ENCODE measurements around the gene FGF14.

Gene FGF14

DNA sequence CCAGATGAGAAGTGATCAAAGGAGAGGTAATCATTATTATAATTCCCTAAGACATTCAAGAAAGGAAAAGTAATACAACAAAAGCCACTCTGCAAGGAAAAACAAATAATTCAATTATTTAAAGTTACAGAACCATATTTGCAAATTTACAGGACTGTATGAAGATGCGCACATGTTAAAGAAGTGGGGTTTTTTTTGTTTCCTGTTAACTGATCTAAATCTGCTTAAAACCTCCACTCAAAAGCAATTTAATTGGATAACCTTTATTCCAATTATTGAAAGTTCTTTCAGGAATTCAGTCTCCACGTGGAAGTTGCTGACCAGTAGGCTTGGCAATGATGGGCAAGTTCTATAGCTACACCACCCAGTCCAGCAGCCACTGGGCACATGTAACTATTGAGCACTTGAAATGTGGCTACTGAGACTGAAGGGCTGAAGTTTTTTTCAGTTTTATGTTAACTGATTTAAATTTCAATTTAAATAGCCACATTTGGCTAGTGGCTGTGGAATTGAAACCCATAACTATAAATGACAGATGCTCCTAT lies 232.3 kb downstream of the FGF14 start:
- no peaks in the 10 kb centered on the region for H3K27me3 ChIP-seq (ENCODE audit: low read depth, low read length)
- no peak overlapping the region for H3K9ac ChIP-seq (ENCODE audit: low read length)
- no peaks in the 10 kb centered on the region for H3K4me1 ChIP-seq (ENCODE audit: low read length)
- H3K4me3 ChIP-seq (ENCODE audit: low read length) = no peak overlapping the region
- H2AFZ ChIP-seq (ENCODE audit: low read depth, low read length) = no peak overlapping the region
- no peak overlapping the region for H3K27ac ChIP-seq (ENCODE audit: low read length)
- no peaks in the 10 kb centered on the region for H3K79me2 ChIP-seq (ENCODE audit: low read length)
- H3K4me2 ChIP-seq (ENCODE audit: low read length) = no peak overlapping the region
- no peak for TF ChIP-seq EZH2phosphoT487 (IDR thresholded peaks at IDR 0.05; ENCODE audit: low read depth)
- TF ChIP-seq, protein P1, sequence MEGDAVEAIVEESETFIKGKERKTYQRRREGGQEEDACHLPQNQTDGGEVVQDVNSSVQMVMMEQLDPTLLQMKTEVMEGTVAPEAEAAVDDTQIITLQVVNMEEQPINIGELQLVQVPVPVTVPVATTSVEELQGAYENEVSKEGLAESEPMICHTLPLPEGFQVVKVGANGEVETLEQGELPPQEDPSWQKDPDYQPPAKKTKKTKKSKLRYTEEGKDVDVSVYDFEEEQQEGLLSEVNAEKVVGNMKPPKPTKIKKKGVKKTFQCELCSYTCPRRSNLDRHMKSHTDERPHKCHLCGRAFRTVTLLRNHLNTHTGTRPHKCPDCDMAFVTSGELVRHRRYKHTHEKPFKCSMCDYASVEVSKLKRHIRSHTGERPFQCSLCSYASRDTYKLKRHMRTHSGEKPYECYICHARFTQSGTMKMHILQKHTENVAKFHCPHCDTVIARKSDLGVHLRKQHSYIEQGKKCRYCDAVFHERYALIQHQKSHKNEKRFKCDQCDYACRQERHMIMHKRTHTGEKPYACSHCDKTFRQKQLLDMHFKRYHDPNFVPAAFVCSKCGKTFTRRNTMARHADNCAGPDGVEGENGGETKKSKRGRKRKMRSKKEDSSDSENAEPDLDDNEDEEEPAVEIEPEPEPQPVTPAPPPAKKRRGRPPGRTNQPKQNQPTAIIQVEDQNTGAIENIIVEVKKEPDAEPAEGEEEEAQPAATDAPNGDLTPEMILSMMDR (IDR thresholded peaks at IDR 0.05; ENCODE audit: low read depth, low read length) = no peak
- no peaks in the 10 kb centered on the region for H3K36me3 ChIP-seq (replicated peaks; ENCODE audit: low read depth, low read length)
- H3K9me3 ChIP-seq (ENCODE audit: insufficient read depth, low read length) = no peaks in the 10 kb centered on the region
- H4K20me1 ChIP-seq (ENCODE audit: insufficient read depth, low read length) = no peaks in the 10 kb centered on the region

DNA sequence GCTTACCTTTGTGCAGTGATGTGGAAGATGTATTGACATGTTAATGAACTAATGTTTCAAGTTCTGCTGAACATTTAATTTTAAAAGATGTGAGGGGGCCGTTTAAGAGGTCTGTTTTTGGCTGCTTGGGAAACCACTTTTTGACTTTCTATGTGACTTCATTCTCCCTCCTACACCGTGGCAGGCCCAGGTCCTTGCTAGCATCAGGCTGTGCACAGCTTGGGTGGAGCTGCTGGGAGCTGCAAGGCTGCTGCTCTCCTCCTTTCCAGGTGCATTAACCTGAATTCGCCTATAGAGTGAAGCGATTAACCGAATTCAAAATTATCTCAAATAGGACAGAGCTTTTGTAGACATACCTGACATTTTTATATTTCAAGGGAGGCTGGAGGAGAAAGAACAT lies 249.1 kb downstream of the FGF14 start:
- Histone ChIP-seq H3K79me2 (ENCODE audit: low read length) (no peaks in the 10 kb centered on the region), H3K27me3 (ENCODE audit: low read depth, low read length) (no peaks in the 10 kb centered on the region), H4K20me1 (ENCODE audit: insufficient read depth, low read length) (no peaks in the 10 kb centered on the region), H3K4me2 (ENCODE audit: low read length) (no peak overlapping the region), H3K36me3 (replicated peaks; ENCODE audit: low read depth, low read length) (no peaks in the 10 kb centered on the region), H3K4me3 (ENCODE audit: low read length) (no peak overlapping the region), H2AFZ (ENCODE audit: low read depth, low read length) (no peak overlapping the region), H3K9ac (ENCODE audit: low read length) (no peak overlapping the region), H3K27ac (ENCODE audit: low read length) (no peak overlapping the region), H3K9me3 (ENCODE audit: insufficient read depth, low read length) (no peaks in the 10 kb centered on the region), H3K4me1 (ENCODE audit: low read length) (no peaks in the 10 kb centered on the region)
- TF ChIP-seq, protein P1 (IDR thresholded peaks at IDR 0.05; ENCODE audit: low read depth, low read length) = no peak
- TF ChIP-seq EZH2phosphoT487 (IDR thresholded peaks at IDR 0.05; ENCODE audit: low read depth) = no peak

DNA sequence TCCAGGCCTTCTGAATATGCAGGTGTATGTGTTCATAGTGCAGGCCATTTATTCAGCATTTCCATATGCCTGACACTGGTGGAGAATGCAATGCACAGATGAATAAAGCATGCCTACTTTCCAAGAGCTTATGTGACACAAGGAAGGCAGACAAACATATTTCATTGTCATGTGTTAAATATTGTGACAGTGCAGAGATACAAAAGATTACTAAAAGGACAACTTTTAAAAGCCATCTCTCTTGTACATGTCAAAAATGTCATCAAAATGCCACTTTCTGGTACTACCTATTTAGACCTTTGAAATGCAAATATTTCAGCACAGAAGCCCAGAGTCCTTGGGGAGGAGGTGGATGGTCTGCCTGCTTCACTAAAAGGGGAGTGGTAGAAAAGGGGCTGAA lies 254.5 kb downstream of the FGF14 start:
- Histone ChIP-seq H3K9me3 (ENCODE audit: insufficient read depth, low read length) (no peaks in the 10 kb centered on the region), H4K20me1 (ENCODE audit: insufficient read depth, low read length) (no peaks in the 10 kb centered on the region), H3K4me3 (ENCODE audit: low read length) (no peak overlapping the region), H2AFZ (ENCODE audit: low read depth, low read length) (no peak overlapping the region), H3K4me1 (ENCODE audit: low read length) (no peaks in the 10 kb centered on the region), H3K36me3 (replicated peaks; ENCODE audit: low read depth, low read length) (no peaks in the 10 kb centered on the region), H3K27ac (ENCODE audit: low read length) (no peak overlapping the region), H3K27me3 (ENCODE audit: low read depth, low read length) (no peaks in the 10 kb centered on the region), H3K79me2 (ENCODE audit: low read length) (no peaks in the 10 kb centered on the region), H3K4me2 (ENCODE audit: low read length) (no peak overlapping the region), H3K9ac (ENCODE audit: low read length) (no peak overlapping the region)
- no peak for TF ChIP-seq EZH2phosphoT487 (IDR thresholded peaks at IDR 0.05; ENCODE audit: low read depth)
- TF ChIP-seq, protein P1 (IDR thresholded peaks at IDR 0.05; ENCODE audit: low read depth, low read length) = no peak

DNA sequence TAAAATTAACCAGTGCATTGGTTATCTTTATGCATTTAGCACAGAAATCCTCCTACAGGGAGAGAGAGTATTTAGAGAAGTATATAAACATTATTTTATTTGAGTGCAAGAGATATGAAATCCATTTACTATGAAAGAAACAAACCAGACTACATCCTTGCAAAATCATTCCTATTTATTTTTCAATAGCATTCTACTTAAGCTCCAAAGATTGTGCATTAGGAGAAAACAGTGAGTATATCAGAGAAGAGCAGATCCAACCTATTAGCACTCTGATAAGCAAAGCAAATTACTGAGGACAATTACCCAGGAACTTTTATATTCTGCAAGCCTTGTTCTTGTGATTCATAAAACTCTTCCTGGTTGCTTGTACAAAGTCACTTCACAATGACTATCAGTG lies 256.1 kb downstream of the FGF14 start:
- Histone ChIP-seq H3K36me3 (replicated peaks; ENCODE audit: low read depth, low read length) (no peaks in the 10 kb centered on the region), H4K20me1 (ENCODE audit: insufficient read depth, low read length) (no peaks in the 10 kb centered on the region), H2AFZ (ENCODE audit: low read depth, low read length) (no peak overlapping the region), H3K4me1 (ENCODE audit: low read length) (no peaks in the 10 kb centered on the region), H3K27me3 (ENCODE audit: low read depth, low read length) (no peaks in the 10 kb centered on the region), H3K27ac (ENCODE audit: low read length) (no peak overlapping the region), H3K9me3 (ENCODE audit: insufficient read depth, low read length) (no peaks in the 10 kb centered on the region), H3K4me3 (ENCODE audit: low read length) (no peak overlapping the region), H3K9ac (ENCODE audit: low read length) (no peak overlapping the region), H3K4me2 (ENCODE audit: low read length) (no peak overlapping the region), H3K79me2 (ENCODE audit: low read length) (no peaks in the 10 kb centered on the region)
- TF ChIP-seq, protein P1 (IDR thresholded peaks at IDR 0.05; ENCODE audit: low read depth, low read length) = no peak
- no peak for TF ChIP-seq EZH2phosphoT487 (IDR thresholded peaks at IDR 0.05; ENCODE audit: low read depth)
